DOHH2 (cell line): Measurements from ENCODE around the gene RPTOR.
"Not testable (repeated sequence)": the region's sequence is repeated elsewhere in the genome, so short reads cannot be mapped to it uniquely, and the experiment has no call there.

Experiments
- H3F3A ChIP-seq: fragments of 200-600 bp; sonication (generic), shearing (Covaris generic); 2 replicates; pipeline ENCODE4 v1.6.0; 2016; ENCODE audit warnings: antibody characterized with exemption, mild to moderate bottlenecking; ENCODE audit not compliant: control insufficient read depth, insufficient read depth
- H3K27ac ChIP-seq: fragments of 200-600 bp; sonication (generic); 2 replicates; pipeline ENCODE4 v1.5.1; 2014; ENCODE audit warnings: low read depth, mild to moderate bottlenecking, low read length, moderate library complexity
- H3K27me3 ChIP-seq: fragments of 200-600 bp; sonication (generic); 2 replicates; pipeline ENCODE4 v1.6.1; 2014; ENCODE audit warnings: mild to moderate bottlenecking, low read length, mixed read lengths; ENCODE audit not compliant: control insufficient read depth
- H3K36me3 ChIP-seq: fragments of 200-600 bp; sonication (generic); 2 replicates; pipeline ENCODE4 v1.6.1; 2014; ENCODE audit warnings: mild to moderate bottlenecking, low read length, moderate library complexity, mixed read lengths; ENCODE audit not compliant: control insufficient read depth
- H3K4me1 ChIP-seq: fragments of 200-600 bp; sonication (generic); 2 replicates; pipeline ENCODE4 v1.6.1; 2014; ENCODE audit warnings: mild to moderate bottlenecking, low read length, mixed read lengths; ENCODE audit not compliant: control insufficient read depth
- H3K4me2 ChIP-seq: fragments of 200-600 bp; sonication (generic); 2 replicates; pipeline ENCODE4 v1.6.0; 2014; ENCODE audit warnings: mild to moderate bottlenecking, low read length, moderate library complexity
- H3K4me3 ChIP-seq: fragments of 200-600 bp; sonication (generic); 2 replicates; pipeline ENCODE4 v1.5.1; 2014; ENCODE audit warnings: mild to moderate bottlenecking, low read length, mixed read lengths
- H3K79me2 ChIP-seq: fragments of 200-600 bp; sonication (generic); 2 replicates; pipeline ENCODE4 v1.6.1; 2014; ENCODE audit warnings: mild to moderate bottlenecking, low read length, mixed read lengths; ENCODE audit not compliant: control insufficient read depth
- H3K9me2 ChIP-seq: fragments of 200-600 bp; sonication (generic); replicated peaks from 2 replicates; pipeline ENCODE4 v1.6.1; 2014; ENCODE audit warnings: mild to moderate bottlenecking, low read length, mixed read lengths; ENCODE audit not compliant: control insufficient read depth
- H3K9me3 ChIP-seq: fragments of 200-600 bp; sonication (generic); 2 replicates; pipeline ENCODE4 v1.6.1; 2014; ENCODE audit warnings: antibody characterized with exemption, low read length, mixed read lengths; ENCODE audit not compliant: control insufficient read depth, insufficient read depth
- H4K20me1 ChIP-seq: fragments of 200-600 bp; sonication (generic); 2 replicates; pipeline ENCODE4 v1.6.0; 2014; ENCODE audit warnings: low read depth, mild to moderate bottlenecking, antibody characterized with exemption, low read length, moderate library complexity; ENCODE audit not compliant: control insufficient read depth, insufficient read depth
- CTCF ChIP-seq: fragments of 200-600 bp; sonication (generic); IDR thresholded peaks from one replicate; pipeline ENCODE4 v1.5.1; 2014; ENCODE audit warnings: antibody characterized with exemption, mild to moderate bottlenecking, low read depth, low read length; ENCODE audit not compliant: poor library complexity, severe bottlenecking
- EZH2phosphoT487 ChIP-seq: fragments of 200-600 bp; sonication (generic); IDR thresholded peaks from 2 replicates; pipeline ENCODE4 v1.6.1; 2017; ENCODE audit warnings: borderline replicate concordance, mild to moderate bottlenecking, antibody characterized with exemption, low read length, moderate library complexity, mixed read lengths

RPTOR gene

GRCh38 chr17:80696964-80697363, 152.3 kb downstream of the RPTOR start:
- Histone ChIP-seq H4K20me1 (no peaks in the 10 kb centered on the region), H3K27ac (no peak overlapping the region), H3K9me3 (no peaks in the 10 kb centered on the region; the same call in 1 of the 2 replicates), H3K36me3 (no peaks in the 10 kb centered on the region), H3K9me2 (no peaks in the 10 kb centered on the region), H3K4me2 (no peak overlapping the region), H3K4me3 (no peak overlapping the region), H3K27me3 (no peaks in the 10 kb centered on the region), H3F3A (no peaks in the 10 kb centered on the region), H3K4me1 (peaks cover 9% of the 10 kb centered on the region), H3K79me2 (peaks cover 91% of the 10 kb centered on the region)
- no peak for TF ChIP-seq EZH2phosphoT487
- no peak for TF ChIP-seq CTCF

GRCh38 chr17:80698297-80698696, 153.7 kb downstream of the RPTOR start:
- Histone ChIP-seq H3K36me3 (0 out of 2 replicates have a peak, but pooled peaks cover 3% of the 10 kb centered on the region), H3K4me1 (peaks cover 22% of the 10 kb centered on the region), H3K27ac (no peak overlapping the region), H3F3A (peaks cover 7% of the 10 kb centered on the region), H3K9me3 (no peaks in the 10 kb centered on the region; the same call in 1 of the 2 replicates), H3K4me3 (no peak overlapping the region), H3K4me2 (no peak overlapping the region), H3K79me2 (peaks cover 95% of the 10 kb centered on the region), H3K27me3 (no peaks in the 10 kb centered on the region), H3K9me2 (no peaks in the 10 kb centered on the region), H4K20me1 (no peaks in the 10 kb centered on the region)
- TF ChIP-seq CTCF (no peak), EZH2phosphoT487 (no peak)

- not testable (repeated sequence) for H3K4me2 ChIP-seq, H4K20me1 ChIP-seq, H3K36me3 ChIP-seq, H3K4me3 ChIP-seq, H3K9me3 ChIP-seq, H3F3A ChIP-seq, H3K27ac ChIP-seq, H3K9me2 ChIP-seq, H3K27me3 ChIP-seq
- Histone ChIP-seq H3K79me2 (peaks cover 94% of the 10 kb centered on the region), H3K4me1 (peaks cover 31% of the 10 kb centered on the region)
These were observed 154.6 kb downstream of the RPTOR start for GRCh38 chr17:80699205-80699604.

GRCh38 chr17:80701730-80702129, 157.1 kb downstream of the RPTOR start:
- Histone ChIP-seq H4K20me1 (no peaks in the 10 kb centered on the region), H3F3A (peaks cover 7% of the 10 kb centered on the region), H3K4me1 (peaks cover 45% of the 10 kb centered on the region), H3K36me3 (0 out of 2 replicates have a peak, but pooled peaks cover 3% of the 10 kb centered on the region), H3K9me3 (no peaks in the 10 kb centered on the region; the same call in 1 of the 2 replicates), H3K4me2 (peak overlapping the region; percentile 50; the same call in 1 of the 2 replicates), H3K9me2 (no peaks in the 10 kb centered on the region), H3K27ac (peak overlapping the region; percentile 79; the same call in 1 of the 2 replicates), H3K27me3 (no peaks in the 10 kb centered on the region), H3K4me3 (no peak overlapping the region), H3K79me2 (peaks cover 94% of the 10 kb centered on the region)
- TF ChIP-seq CTCF, result no peak
- no peak for TF ChIP-seq EZH2phosphoT487
